HUES6 (cell line): ENCODE data around the gene MIPEP.

Experiments used
- H3K27ac ChIP-seq: 2 replicates; pipeline ENCODE4 v1.7.0; 2013; ENCODE audit warnings: low read depth, mild to moderate bottlenecking, low read length, inconsistent platforms
- H3K27me3 ChIP-seq: 2 replicates; pipeline ENCODE4 v1.6.1; 2013; ENCODE audit warnings: low read length; ENCODE audit not compliant: control insufficient read depth, insufficient read depth
- H3K36me3 ChIP-seq: 2 replicates; pipeline ENCODE4 v1.6.1; 2013; ENCODE audit warnings: low read length; ENCODE audit not compliant: control insufficient read depth, insufficient read depth
- H3K4me1 ChIP-seq: 2 replicates; pipeline ENCODE4 v1.6.1; 2013; ENCODE audit warnings: low read length; ENCODE audit not compliant: control insufficient read depth, insufficient read depth
- H3K4me3 ChIP-seq: 2 replicates; pipeline ENCODE4 v1.5.1; 2013; ENCODE audit warnings: low read depth, low read length
- H3K9ac ChIP-seq: one replicate; pipeline ENCODE4 v1.6.1; 2013; ENCODE audit warnings: mild to moderate bottlenecking, low read length
- H3K9me3 ChIP-seq: 2 replicates; pipeline ENCODE4 v1.6.1; 2013; ENCODE audit warnings: low read depth, low read length; ENCODE audit not compliant: control insufficient read depth, insufficient read depth

Gene MIPEP

DNA sequence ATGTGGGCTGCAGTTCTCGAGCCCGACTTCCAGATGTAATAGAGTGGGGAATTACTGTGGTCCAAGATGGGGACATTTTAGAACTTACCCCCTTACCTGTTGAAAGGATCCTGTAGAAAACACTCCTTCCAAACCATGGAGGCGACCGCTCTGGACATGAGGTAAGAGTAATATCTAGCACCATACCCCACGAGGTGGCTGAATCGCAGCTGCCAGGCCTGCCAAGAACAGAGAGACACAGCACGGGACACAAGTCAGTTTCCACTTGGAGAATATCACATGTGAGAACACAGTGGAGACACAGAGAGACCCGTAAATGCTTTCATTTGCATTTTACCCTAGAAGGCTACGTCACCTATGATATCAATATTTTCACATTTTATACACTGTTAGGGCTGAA, 129.2 kb downstream of the MIPEP start:
- H3K27ac ChIP-seq: no peak overlapping the region

DNA sequence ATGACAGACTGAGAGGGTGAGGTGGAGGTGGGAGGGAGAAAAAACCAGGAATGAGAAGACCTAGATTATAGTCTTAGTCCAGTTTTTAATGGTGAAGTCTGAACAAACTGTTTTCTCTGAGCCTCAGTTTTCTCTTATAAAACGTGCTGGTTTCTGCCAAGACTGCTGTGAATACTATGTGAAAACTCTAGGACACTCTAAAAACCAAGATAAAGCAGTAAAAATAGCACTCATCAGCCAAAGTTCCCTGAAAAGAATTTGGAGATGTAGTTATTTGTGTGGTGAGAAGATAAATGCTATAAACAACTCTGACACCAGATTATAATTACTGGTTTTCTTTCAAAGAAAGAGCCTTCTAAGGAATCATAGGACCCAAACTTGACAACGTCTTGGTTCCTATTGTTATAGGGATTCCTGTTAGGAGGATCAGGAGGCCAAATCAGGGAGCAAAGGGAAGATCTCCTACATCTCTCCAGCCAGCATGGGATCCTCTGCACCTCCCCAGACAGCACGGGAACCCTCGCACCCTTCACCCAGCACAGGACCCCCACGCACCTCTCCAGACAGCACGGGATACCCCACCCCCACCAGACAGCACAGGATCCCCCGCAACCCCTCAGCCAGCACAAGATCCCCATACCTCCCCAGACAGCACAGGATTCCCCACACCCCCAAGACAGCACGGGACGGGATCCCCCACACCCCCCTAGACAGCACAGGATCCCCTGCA, 130.2 kb downstream of the MIPEP start:
- no peaks in the 10 kb centered on the region for H3K27me3 ChIP-seq
- H3K4me1 ChIP-seq: no peaks in the 10 kb centered on the region
- H3K9ac ChIP-seq: no peak overlapping the region
- no peak overlapping the region for H3K27ac ChIP-seq
- H3K9me3 ChIP-seq: no peaks in the 10 kb centered on the region
- peaks cover 5% of the 10 kb centered on the region; the same call in 1 of the 2 replicates for H3K36me3 ChIP-seq
- no peak overlapping the region for H3K4me3 ChIP-seq

More for the DNA sequence above, 129.2 kb downstream of the MIPEP start:
- Histone ChIP-seq H3K4me3 (no peak overlapping the region), H3K27me3 (no peaks in the 10 kb centered on the region), H3K36me3 (peaks cover 3% of the 10 kb centered on the region; the same call in 1 of the 2 replicates), H3K4me1 (no peaks in the 10 kb centered on the region), H3K9me3 (no peaks in the 10 kb centered on the region), H3K9ac (no peak overlapping the region)

DNA sequence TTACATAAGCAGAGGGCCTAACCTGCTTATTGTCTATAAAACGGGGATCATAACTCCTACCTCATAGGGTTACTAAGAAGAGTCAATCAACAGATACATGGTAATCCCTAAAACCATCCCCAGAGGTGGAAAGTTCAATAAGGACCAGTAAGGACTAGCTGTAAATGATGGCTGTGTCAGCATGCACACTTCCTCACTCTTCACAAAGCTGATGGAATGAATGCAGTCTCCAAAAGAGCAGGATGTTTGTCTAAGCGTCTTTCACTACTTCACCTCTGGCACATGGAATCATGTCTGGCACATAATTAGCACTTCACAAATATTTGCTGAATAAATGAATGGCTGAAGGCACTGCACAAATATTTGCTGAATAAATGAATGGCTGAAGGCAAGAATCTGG, 134.2 kb downstream of the MIPEP start:
- Histone ChIP-seq H3K4me1 (0 out of 2 replicates have a peak, but pooled peaks cover 3% of the 10 kb centered on the region), H3K4me3 (no peak overlapping the region), H3K27ac (no peak overlapping the region), H3K36me3 (peaks cover 5% of the 10 kb centered on the region; the same call in 1 of the 2 replicates), H3K9me3 (no peaks in the 10 kb centered on the region), H3K27me3 (no peaks in the 10 kb centered on the region), H3K9ac (no peak overlapping the region)

DNA sequence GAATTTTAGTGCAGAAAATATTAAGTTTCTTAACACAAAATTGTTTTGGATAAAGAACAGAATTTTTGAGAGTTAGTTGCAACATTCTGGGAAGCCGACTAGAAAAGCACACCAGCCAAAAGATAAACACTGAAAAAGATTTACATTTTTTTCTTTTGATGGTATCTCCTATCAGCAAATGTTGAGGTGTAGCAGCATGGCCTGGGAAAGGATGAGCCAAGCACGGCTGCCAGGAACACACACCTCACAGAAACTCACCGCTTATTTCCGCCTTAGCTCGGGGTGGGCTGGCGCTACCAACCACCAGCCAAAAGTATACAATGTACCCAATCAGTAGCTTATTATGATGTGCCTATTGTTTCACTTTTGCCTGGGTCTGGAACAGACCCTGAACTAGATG, 134.7 kb downstream of the MIPEP start:
- 0 out of 2 replicates have a peak, but pooled peaks cover 5% of the 10 kb centered on the region for H3K36me3 ChIP-seq
- H3K4me3 ChIP-seq: no peak overlapping the region
- H3K27ac ChIP-seq: no peak overlapping the region
- H3K9ac ChIP-seq: no peak overlapping the region
- peaks cover 6% of the 10 kb centered on the region for H3K4me1 ChIP-seq
- no peaks in the 10 kb centered on the region for H3K27me3 ChIP-seq
- no peaks in the 10 kb centered on the region for H3K9me3 ChIP-seq

DNA sequence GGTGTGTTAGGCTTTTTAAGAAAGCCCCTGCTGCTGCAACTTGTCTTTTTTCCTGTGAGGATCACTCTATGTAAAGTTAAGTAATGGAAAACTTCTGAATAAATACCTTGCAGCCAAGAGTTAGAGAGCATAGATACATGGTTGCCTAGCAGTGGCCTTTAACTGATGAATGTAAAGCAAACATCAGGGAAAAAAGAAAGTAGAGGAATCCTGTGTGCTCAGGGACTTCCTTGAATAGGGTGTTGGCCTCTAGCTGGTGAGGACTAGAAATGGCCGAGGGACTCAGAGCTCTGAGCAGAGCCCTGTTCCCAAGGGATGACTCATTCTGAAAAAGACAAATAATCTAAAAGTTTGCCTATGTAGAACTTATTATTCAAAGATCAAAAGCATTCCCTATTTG, 135.7 kb downstream of the MIPEP start:
- Histone ChIP-seq H3K4me1 (peaks cover 15% of the 10 kb centered on the region), H3K27me3 (no peaks in the 10 kb centered on the region), H3K9ac (no peak overlapping the region), H3K36me3 (0 out of 2 replicates have a peak, but pooled peaks cover 5% of the 10 kb centered on the region), H3K27ac (no peak overlapping the region), H3K4me3 (no peak overlapping the region), H3K9me3 (no peaks in the 10 kb centered on the region)

DNA sequence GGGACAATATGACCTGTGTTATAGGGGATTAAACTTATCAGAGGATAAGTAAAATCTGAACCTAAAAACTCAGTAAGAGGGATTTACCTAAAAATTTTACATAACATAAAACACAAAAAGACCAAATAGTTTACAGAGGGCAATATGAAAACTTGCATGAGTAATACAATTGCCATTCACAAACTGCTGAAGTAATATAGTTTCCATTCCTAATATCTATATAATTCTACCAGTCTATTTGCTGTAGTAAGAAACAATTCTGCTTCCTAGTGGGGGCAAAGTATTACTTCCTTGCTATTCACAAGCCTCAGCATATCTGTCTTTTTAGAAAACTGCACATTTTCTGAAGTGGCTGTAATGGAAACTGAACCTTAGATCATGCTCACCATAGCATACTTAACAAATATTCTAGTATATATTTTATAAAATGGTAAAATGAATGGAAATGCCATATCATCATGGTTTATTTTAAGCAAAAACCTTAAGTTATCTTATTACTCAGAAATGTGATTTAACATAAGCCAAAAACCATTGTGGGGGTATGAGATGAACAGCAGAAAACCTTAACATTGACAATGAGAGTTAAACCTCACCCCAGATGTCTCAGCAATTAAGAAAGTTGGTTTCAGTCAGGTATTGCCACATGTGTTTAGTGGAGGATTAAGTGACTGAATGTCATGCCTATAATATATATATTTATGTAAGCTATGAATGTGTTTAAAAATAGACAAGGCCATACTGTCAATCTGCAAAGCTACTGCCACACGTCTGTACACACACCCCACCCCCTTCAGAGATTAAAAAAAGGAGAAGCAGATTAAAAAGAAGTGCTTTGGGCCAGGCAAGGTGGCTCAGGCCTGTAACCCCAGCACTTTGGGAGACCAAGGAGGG, 136.8 kb downstream of the MIPEP start:
- Histone ChIP-seq H3K4me3 (no peak overlapping the region), H3K27ac (no peak overlapping the region), H3K4me1 (peaks cover 18% of the 10 kb centered on the region), H3K9me3 (no peaks in the 10 kb centered on the region), H3K9ac (no peak overlapping the region), H3K27me3 (no peaks in the 10 kb centered on the region), H3K36me3 (0 out of 2 replicates have a peak, but pooled peaks cover 5% of the 10 kb centered on the region)

DNA sequence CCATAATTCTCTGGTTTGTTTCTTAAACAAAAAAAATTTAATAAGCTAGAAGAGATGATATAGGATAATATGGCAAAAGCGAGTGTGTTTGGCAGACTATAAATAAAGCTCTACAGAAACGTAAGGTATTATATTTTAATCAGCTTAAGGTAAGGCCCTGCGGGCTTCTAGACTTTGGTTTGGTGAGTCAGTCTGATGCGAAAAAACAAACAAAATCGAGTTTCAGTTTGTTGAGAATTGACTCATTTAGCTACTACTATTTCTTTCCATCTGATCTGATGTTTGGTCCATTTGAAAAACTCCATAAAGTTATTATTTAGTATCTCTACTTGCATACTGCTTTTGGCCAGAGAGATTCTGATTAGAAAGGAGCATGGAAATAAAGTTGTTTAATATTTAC, 138.0 kb downstream of the MIPEP start:
- no peak overlapping the region for H3K27ac ChIP-seq
- no peaks in the 10 kb centered on the region for H3K27me3 ChIP-seq
- peaks cover 18% of the 10 kb centered on the region for H3K4me1 ChIP-seq
- H3K4me3 ChIP-seq: no peak overlapping the region
- H3K9me3 ChIP-seq: no peaks in the 10 kb centered on the region
- H3K9ac ChIP-seq: no peak overlapping the region
- 0 out of 2 replicates have a peak, but pooled peaks cover 5% of the 10 kb centered on the region for H3K36me3 ChIP-seq

DNA sequence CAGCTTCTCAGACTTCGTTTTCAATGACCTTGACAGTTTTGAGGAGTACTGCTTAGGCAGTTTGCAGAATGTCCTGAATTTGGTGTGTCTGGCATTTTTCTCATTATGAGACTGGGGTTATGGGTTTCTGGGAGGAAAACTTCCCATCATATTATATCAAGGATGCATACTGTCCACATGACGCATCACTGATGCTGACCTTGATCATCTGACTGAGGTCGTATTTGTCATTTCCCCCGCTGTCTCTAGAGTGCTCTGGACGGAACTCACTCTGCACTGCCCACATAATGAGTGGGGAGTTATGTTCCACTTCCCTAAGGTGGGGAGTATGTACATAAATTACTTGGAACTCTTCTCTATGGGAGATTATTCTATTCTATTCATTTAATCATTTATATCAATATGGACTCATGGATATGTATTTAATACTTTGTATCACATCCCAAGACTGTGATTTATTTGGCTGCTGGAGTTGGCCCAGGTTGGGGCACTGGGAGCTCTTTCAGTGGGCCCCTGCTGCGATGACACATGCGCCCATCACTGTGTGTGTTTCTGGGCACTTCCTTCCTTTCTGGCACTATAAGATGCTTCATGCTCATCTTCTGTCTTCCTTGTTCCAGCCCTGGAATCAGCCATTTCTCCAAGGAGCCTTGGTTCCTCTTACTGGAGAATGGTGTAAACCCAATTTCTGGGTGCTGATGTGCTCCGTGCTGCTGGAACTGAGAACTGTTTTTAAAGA, 138.6 kb downstream of the MIPEP start:
- Histone ChIP-seq H3K4me3 (no peak overlapping the region), H3K27me3 (no peaks in the 10 kb centered on the region), H3K36me3 (0 out of 2 replicates have a peak, but pooled peaks cover 5% of the 10 kb centered on the region), H3K9ac (no peak overlapping the region), H3K4me1 (peaks cover 18% of the 10 kb centered on the region), H3K27ac (no peak overlapping the region), H3K9me3 (no peaks in the 10 kb centered on the region)

DNA sequence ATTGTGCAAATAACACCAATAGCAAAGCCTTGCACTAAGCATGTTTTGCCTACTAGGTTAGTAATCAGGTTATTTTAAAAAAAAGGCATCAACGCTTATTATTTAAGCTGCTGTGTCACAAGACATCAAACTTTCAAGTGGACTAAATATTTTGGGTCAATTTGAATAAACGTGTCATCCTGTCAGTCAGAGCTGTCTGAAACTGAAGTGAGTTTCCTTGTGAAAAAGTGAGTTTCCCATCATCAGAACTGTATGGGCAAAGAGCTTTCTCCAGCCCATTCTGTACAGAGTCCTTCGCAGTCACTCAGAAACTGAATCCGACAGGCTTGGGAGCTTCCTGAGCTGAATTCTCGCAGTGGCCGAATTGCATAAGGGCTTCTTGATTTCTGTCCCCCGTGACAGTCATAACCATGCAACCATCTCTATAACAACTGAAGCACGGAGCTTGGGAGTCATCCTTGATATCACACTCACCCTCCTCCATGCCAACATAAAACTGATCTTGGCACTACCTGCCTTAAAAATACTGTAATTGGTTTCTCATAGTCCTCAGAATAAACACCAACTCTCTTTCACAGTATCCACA, 139.8 kb downstream of the MIPEP start:
- no peak overlapping the region for H3K27ac ChIP-seq
- H3K9ac ChIP-seq: no peak overlapping the region
- peaks cover 18% of the 10 kb centered on the region for H3K4me1 ChIP-seq
- no peaks in the 10 kb centered on the region for H3K36me3 ChIP-seq
- no peaks in the 10 kb centered on the region for H3K27me3 ChIP-seq
- no peaks in the 10 kb centered on the region for H3K9me3 ChIP-seq
- no peak overlapping the region for H3K4me3 ChIP-seq

DNA sequence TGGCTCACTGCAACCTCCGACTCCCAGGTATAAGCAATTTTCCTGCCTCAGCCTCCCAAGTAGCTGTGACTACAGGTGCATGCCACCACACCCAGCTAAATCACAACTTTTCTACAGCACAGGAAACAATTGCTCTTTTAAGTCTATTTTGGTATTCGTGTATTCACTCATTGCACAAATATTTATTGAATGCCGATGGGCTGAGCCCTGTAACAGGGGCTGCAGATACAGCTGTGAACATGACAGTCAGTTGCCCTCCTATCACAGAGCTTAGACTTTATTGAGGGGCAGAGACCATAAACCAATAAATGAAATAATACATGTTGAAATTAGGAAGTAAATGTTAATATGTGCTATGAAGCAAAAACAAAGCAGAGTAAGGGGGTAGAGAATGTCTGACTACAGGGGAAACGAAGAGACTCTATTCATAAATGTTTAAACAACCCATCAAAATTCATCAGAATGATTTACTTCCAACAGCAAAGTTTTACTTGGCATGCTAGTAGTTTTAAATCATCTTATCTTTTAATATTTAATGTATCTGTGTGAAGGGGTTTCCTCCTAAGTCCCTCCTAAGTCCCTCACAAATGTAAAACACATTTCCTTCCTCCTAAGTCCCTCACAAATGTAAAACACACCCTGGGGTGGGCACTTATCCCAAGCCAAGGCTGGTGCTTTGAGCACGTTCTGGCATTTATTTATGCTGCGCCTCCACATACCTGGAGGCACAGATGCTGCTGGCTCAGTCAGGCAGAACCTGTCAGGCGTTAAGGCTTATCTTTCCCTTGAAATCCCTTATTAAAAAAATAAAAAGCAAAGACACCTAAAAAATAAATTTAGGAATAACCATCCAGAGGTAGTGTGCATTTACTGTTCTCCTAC, 140.8 kb downstream of the MIPEP start:
- Histone ChIP-seq H3K27ac (no peak overlapping the region), H3K4me1 (peaks cover 16% of the 10 kb centered on the region), H3K36me3 (no peaks in the 10 kb centered on the region), H3K9me3 (no peaks in the 10 kb centered on the region), H3K27me3 (no peaks in the 10 kb centered on the region), H3K9ac (no peak overlapping the region), H3K4me3 (no peak overlapping the region)
